ENCODE results near the gene HEPH. TPM values are rescaled to one million over a fixed set of nuclear protein-coding genes. Genes with fewer than 3 reads are reported as not detected.
A peak's percentile ranks its signal among the peaks of the same experiment; 100 is the strongest.
"Not testable (repeated sequence)": the region's sequence is repeated elsewhere in the genome, so short reads cannot be mapped to it uniquely, and the experiment has no call there.

HEPH gene, protein sequence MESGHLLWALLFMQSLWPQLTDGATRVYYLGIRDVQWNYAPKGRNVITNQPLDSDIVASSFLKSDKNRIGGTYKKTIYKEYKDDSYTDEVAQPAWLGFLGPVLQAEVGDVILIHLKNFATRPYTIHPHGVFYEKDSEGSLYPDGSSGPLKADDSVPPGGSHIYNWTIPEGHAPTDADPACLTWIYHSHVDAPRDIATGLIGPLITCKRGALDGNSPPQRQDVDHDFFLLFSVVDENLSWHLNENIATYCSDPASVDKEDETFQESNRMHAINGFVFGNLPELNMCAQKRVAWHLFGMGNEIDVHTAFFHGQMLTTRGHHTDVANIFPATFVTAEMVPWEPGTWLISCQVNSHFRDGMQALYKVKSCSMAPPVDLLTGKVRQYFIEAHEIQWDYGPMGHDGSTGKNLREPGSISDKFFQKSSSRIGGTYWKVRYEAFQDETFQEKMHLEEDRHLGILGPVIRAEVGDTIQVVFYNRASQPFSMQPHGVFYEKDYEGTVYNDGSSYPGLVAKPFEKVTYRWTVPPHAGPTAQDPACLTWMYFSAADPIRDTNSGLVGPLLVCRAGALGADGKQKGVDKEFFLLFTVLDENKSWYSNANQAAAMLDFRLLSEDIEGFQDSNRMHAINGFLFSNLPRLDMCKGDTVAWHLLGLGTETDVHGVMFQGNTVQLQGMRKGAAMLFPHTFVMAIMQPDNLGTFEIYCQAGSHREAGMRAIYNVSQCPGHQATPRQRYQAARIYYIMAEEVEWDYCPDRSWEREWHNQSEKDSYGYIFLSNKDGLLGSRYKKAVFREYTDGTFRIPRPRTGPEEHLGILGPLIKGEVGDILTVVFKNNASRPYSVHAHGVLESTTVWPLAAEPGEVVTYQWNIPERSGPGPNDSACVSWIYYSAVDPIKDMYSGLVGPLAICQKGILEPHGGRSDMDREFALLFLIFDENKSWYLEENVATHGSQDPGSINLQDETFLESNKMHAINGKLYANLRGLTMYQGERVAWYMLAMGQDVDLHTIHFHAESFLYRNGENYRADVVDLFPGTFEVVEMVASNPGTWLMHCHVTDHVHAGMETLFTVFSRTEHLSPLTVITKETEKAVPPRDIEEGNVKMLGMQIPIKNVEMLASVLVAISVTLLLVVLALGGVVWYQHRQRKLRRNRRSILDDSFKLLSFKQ
- 10 to 100 TPM; 76.2 to 88.1 TPM for total RNA-seq
- 68.7 TPM for polyA plus RNA-seq (2013, experiment 1 of 2)
- polyA plus RNA-seq (2013, experiment 2 of 2), result 63.4 TPM
- long read RNA-seq, experiment 1, full-length matches to known transcripts, result 1 of 26 reads
- long read RNA-seq, experiment 1, partial matches to known transcripts, result 12 of 26 reads
- long read RNA-seq, experiment 1, other reads (novel, unspliced or antisense), result 13 of 26 reads
- long read RNA-seq, experiment 2, full-length matches to known transcripts, result 17 of 152 reads
- long read RNA-seq, experiment 2, partial matches to known transcripts, result 20 of 152 reads
- long read RNA-seq, experiment 2, other reads (novel, unspliced or antisense), result 115 of 152 reads
- long read RNA-seq, experiment 3, full-length matches to known transcripts, result 32 of 266 reads
- long read RNA-seq, experiment 3, partial matches to known transcripts, result 20 of 266 reads
- long read RNA-seq, experiment 3, other reads (novel, unspliced or antisense), result 214 of 266 reads
- long read RNA-seq, experiment 4, partial matches to known transcripts, result 4 of 12 reads
- long read RNA-seq, experiment 4, other reads (novel, unspliced or antisense), result 8 of 12 reads

DNA sequence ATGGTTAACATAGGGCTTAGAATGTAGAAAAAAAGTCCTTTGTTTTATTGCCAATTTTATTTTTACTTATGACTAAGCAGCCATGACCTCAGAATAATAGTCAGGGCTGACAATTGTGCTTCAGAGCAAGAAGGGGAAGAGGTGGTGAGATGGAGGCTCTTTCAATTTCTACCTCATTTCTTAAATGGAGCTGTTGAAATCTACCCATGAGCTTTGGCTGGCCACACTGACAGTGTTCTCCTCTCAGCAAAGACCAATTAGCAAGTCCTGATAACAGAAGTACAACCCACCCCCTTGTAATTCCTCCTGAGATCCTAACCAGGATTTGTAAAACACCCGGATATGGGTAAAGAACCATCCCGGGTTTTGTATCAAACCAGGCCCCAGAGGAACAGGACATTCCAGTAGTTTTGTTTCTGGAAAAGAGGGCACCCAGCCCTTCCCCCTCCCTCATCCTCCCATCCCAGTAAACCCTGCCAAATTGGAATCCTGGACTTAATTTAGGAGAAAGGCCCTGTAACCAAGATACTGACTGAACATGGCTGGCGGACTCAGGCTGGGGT is at the start of gene HEPH:
Gene HEPH (plus strand): TSS at position 399 of the 563 bp plus-strand sequence. CDS start 6,324 bp downstream, outside the sequence.
- Histone ChIP-seq H3K9me3 (ENCODE audit: control insufficient read depth, low read length) (no peaks in the 10 kb centered on the region), H3K9ac (ENCODE audit: extremely low read depth, low read length, poor library complexity, severe bottlenecking) (peak within 1 kb of the TSS; percentile 75), H3K27ac (ENCODE audit: low read depth, low read length) (peak within 1 kb of the TSS; percentile 48), H3K4me1 (ENCODE audit: control insufficient read depth, insufficient read depth, low read length) (no peaks in the 10 kb centered on the region), H3K27me3 (ENCODE audit: control insufficient read depth, insufficient read depth, low read length, poor library complexity, severe bottlenecking) (no peaks in the 10 kb centered on the region), H3K36me3 (ENCODE audit: control insufficient read depth, insufficient read depth, low read length) (peaks cover 13% of the 10 kb centered on the region), H3K4me3 (ENCODE audit: low read length) (peak within 1 kb of the TSS; percentile 96)
- Mint-ChIP-seq H3K27ac (peak within 1 kb of the TSS; percentile 91), H3K36me3 (ENCODE audit: low read depth) (peaks cover 8% of the 10 kb centered on the region), H3K4me1 (no peaks in the 10 kb centered on the region), H3K4me3 (peak within 1 kb of the TSS; percentile 89), H3K27me3 (ENCODE audit: insufficient read depth) (no peaks in the 10 kb centered on the region), H3K9me3 (peaks cover 29% of the 10 kb centered on the region)
- TF ChIP-seq, protein P1, sequence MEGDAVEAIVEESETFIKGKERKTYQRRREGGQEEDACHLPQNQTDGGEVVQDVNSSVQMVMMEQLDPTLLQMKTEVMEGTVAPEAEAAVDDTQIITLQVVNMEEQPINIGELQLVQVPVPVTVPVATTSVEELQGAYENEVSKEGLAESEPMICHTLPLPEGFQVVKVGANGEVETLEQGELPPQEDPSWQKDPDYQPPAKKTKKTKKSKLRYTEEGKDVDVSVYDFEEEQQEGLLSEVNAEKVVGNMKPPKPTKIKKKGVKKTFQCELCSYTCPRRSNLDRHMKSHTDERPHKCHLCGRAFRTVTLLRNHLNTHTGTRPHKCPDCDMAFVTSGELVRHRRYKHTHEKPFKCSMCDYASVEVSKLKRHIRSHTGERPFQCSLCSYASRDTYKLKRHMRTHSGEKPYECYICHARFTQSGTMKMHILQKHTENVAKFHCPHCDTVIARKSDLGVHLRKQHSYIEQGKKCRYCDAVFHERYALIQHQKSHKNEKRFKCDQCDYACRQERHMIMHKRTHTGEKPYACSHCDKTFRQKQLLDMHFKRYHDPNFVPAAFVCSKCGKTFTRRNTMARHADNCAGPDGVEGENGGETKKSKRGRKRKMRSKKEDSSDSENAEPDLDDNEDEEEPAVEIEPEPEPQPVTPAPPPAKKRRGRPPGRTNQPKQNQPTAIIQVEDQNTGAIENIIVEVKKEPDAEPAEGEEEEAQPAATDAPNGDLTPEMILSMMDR (conservative IDR thresholded peaks at IDR 0.05), result no peak
- 0% methylated on average over 3 of the region's 3 CpGs; no CpG with 5 or more reads in 1 of the 2 experiments for WGBS, 2 experiments (ENCODE audit: insufficient coverage in 1 of 2, insufficient read length in 1 of 2)
- DNase-seq, result peak; percentile 67

GRCh38 chrX:66118722-66119121 is 45.3 kb upstream of the HEPH start:
- H3K27me3 ChIP-seq (ENCODE audit: control insufficient read depth, insufficient read depth, low read length, poor library complexity, severe bottlenecking); H3K27me3 Mint-ChIP-seq (ENCODE audit: insufficient read depth); H3K4me3 ChIP-seq (ENCODE audit: low read length); H3K27ac ChIP-seq (ENCODE audit: low read depth, low read length); H3K36me3 Mint-ChIP-seq (ENCODE audit: low read depth); H3K9ac ChIP-seq (ENCODE audit: extremely low read depth, low read length, poor library complexity, severe bottlenecking); H3K36me3 ChIP-seq (ENCODE audit: control insufficient read depth, insufficient read depth, low read length); H3K9me3 ChIP-seq (ENCODE audit: control insufficient read depth, low read length); H3K27ac Mint-ChIP-seq; DNase-seq; H3K4me1 ChIP-seq (ENCODE audit: control insufficient read depth, insufficient read depth, low read length); H3K4me3 Mint-ChIP-seq; H3K4me1 Mint-ChIP-seq: not testable (repeated sequence)
- H3K9me3 Mint-ChIP-seq, result peaks cover 58% of the 10 kb centered on the region
- WGBS, 2 experiments (ENCODE audit: insufficient coverage in 1 of 2, insufficient read length in 1 of 2), result 60 to 95% methylated on average over 1 to 6 of the region's 6 CpGs

DNA sequence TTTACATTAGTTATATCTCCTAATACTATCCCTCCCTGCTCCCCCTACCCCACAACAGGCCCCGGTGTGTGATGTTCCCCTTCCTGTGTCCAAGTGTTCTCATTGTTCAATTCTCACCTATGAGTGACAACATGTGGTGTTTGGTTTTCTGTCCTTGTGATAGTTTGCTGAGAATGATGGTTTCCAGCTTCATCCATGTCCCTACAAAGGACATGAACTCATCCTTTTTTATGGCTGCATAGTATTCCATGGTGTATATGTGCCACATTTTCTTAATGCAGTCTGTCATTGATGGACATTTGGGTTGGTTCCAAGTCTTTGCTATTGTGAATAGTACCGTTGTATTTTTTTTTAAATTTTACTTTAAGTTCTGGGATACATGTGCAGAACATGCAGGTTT is 42.7 kb upstream of the HEPH start:
- not testable (repeated sequence) for H3K27ac ChIP-seq (ENCODE audit: low read depth, low read length); H3K4me3 Mint-ChIP-seq; DNase-seq; H3K4me1 Mint-ChIP-seq; H3K36me3 ChIP-seq (ENCODE audit: control insufficient read depth, insufficient read depth, low read length); H3K9ac ChIP-seq (ENCODE audit: extremely low read depth, low read length, poor library complexity, severe bottlenecking); H3K4me1 ChIP-seq (ENCODE audit: control insufficient read depth, insufficient read depth, low read length); H3K4me3 ChIP-seq (ENCODE audit: low read length); H3K27me3 Mint-ChIP-seq (ENCODE audit: insufficient read depth); H3K27ac Mint-ChIP-seq; H3K36me3 Mint-ChIP-seq (ENCODE audit: low read depth); H3K27me3 ChIP-seq (ENCODE audit: control insufficient read depth, insufficient read depth, low read length, poor library complexity, severe bottlenecking); H3K9me3 ChIP-seq (ENCODE audit: control insufficient read depth, low read length)
- WGBS, 2 experiments (ENCODE audit: insufficient coverage in 1 of 2, insufficient read length in 1 of 2), result 89% methylated on average over 1 of the region's 2 CpGs; no CpG with 5 or more reads in 1 of the 2 experiments
- peaks cover 70% of the 10 kb centered on the region for H3K9me3 Mint-ChIP-seq

All from endodermal cell (in vitro differentiated cells).